GM12878 (cell line): ENCODE results near the gene MRPL16. TPM values are rescaled to one million over a fixed set of nuclear protein-coding genes. Genes with fewer than 3 reads are reported as not detected.

Experiments
- CBX5 ChIP-seq: sonication (generic); IDR thresholded peaks from 2 replicates; pipeline ENCODE4 v1.6.1; 2016; ENCODE audit warnings: low read depth, moderate library complexity, mild to moderate bottlenecking, inconsistent platforms
- E4F1 ChIP-seq: fragments of 450-650 bp; IDR thresholded peaks from 2 replicates; pipeline ENCODE4 v1.6.1; 2018; ENCODE audit warnings: borderline replicate concordance, mild to moderate bottlenecking; ENCODE audit not compliant: partially characterized antibody
- FOXM1 ChIP-seq: IDR thresholded peaks from 2 replicates; pipeline ENCODE4 v1.6.1; 2012; ENCODE audit warnings: low read depth, mild to moderate bottlenecking, inconsistent platforms, low read length, moderate library complexity
- JUND ChIP-seq: IDR thresholded peaks from 2 replicates; pipeline ENCODE4 v1.6.1; 2012; ENCODE audit warnings: low read depth, mild to moderate bottlenecking, low read length, improper control_type of control experiment, moderate library complexity
- TCF12 ChIP-seq: IDR thresholded peaks from 2 replicates; pipeline ENCODE4 v1.6.1; 2011; ENCODE audit warnings: low read depth, mild to moderate bottlenecking, low read length
- WRNIP1 ChIP-seq: IDR thresholded peaks from 2 replicates; pipeline ENCODE4 v1.6.1; 2011; ENCODE audit warnings: low read depth, low read length, improper control_type of control experiment, borderline replicate concordance
- polyA plus RNA-seq, 11 experiments: library from polyadenylated mRNA; depleted of rRNA in 4 of 11; unstranded in 6 of 11; stranded (reverse) in 5 of 11; fragments of >200 nt; fragmentation: Nextera tagmentation in 4 of 11; fragmentation: Illumina TruSeq in 1 of 11; extraction: Ambion mirVana in 4 of 11; extraction: Trizol in 1 of 11; gene quantifications; 1 replicate in 1 of 11; 2 replicates in 10 of 11; pipeline versions ENCODE4 v1.2.1 to v1.2.3, GENCODE V29; 2011 to 2016; ENCODE audit warnings: inconsistent platforms in 2 of 11, missing spikeins in 2 of 11, low read depth in 1 of 11
- total RNA-seq, 4 experiments: library from RNA; depleted of rRNA in 3 of 4; stranded (reverse); fragments of >200 nt in 3 of 4; fragmentation: Illumina TruSeq in 1 of 4; extraction: Trizol in 1 of 4; gene quantifications; 2 replicates each; pipeline versions ENCODE4 v1.2.1 to v1.2.3, GENCODE V29; 2013 to 2021
- TF ChIP-seq, protein P1 (sequence below): IDR thresholded peaks from 2 replicates; pipeline ENCODE4 v1.6.1; 2011; ENCODE audit warnings: low read depth, low read length, improper control_type of control experiment, borderline replicate concordance
- TF ChIP-seq, protein P2 (sequence below): fragments of 450-650 bp; IDR thresholded peaks from 2 replicates; pipeline ENCODE4 v1.6.1; 2016; ENCODE audit warnings: mild to moderate bottlenecking

MRPL16 gene
- total and polyA plus RNA-seq, 10 of the 15 experiments (the other 5 are each of a cell fraction or from before 2014, with no cell fraction given): 38.2 to 167 (median 106) TPM

DNA sequence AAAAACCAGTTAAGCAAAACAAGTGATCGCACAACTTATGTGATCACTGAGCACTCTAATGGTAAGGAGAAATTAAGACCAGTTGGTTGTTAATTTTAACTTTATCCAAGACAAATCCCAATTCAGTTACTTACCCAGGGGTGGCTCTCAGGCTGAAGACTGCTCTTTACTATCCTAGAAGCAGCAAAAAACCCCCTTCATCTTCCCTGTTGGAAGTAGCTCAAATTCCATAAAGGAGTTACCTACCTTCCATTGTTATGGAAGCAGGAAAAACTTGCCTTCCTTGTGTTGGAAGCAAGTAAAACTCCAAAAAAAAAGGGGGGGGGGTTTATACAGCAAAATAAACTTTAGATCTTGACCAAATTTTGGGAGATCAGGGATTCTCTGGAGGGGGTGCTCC, 5.2 kb upstream of the MRPL16 start (continued):
- TF ChIP-seq CBX5: no peak
- TF ChIP-seq, protein P1, sequence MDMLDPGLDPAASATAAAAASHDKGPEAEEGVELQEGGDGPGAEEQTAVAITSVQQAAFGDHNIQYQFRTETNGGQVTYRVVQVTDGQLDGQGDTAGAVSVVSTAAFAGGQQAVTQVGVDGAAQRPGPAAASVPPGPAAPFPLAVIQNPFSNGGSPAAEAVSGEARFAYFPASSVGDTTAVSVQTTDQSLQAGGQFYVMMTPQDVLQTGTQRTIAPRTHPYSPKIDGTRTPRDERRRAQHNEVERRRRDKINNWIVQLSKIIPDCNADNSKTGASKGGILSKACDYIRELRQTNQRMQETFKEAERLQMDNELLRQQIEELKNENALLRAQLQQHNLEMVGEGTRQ: no peak
- no peak for TF ChIP-seq E4F1
- no peak for TF ChIP-seq FOXM1
- TF ChIP-seq, protein P2, sequence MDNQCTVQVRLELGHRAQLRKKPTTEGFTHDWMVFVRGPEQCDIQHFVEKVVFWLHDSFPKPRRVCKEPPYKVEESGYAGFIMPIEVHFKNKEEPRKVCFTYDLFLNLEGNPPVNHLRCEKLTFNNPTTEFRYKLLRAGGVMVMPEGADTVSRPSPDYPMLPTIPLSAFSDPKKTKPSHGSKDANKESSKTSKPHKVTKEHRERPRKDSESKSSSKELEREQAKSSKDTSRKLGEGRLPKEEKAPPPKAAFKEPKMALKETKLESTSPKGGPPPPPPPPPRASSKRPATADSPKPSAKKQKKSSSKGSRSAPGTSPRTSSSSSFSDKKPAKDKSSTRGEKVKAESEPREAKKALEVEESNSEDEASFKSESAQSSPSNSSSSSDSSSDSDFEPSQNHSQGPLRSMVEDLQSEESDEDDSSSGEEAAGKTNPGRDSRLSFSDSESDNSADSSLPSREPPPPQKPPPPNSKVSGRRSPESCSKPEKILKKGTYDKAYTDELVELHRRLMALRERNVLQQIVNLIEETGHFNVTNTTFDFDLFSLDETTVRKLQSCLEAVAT: no peak
- no peak for TF ChIP-seq WRNIP1
- no peak for TF ChIP-seq TCF12
- no peak for TF ChIP-seq JUND
